Loucy (cell line): ENCODE results near the gene CACNB2.

Experiments used
- CTCF ChIP-seq: fragments of 200-600 bp; sonication (generic); conservative IDR thresholded peaks from 2 replicates; pipeline ENCODE4 v1.5.1; 2014; ENCODE audit warnings: mild to moderate bottlenecking, antibody characterized with exemption, low read length
- EZH2phosphoT487 ChIP-seq: fragments of 200-600 bp; IDR thresholded peaks from 2 replicates; pipeline ENCODE4 v1.6.1; 2018; ENCODE audit warnings: antibody characterized with exemption, mild to moderate bottlenecking, moderate library complexity, borderline replicate concordance

GRCh38 chr10:18230794-18231193, 90.6 kb downstream of the CACNB2 start:
- TF ChIP-seq CTCF (no peak), EZH2phosphoT487 (no peak)
